GM21737 (cell line): ENCODE measurements around the gene USP17L15.
"Not testable (repeated sequence)": the region's sequence is repeated elsewhere in the genome, so short reads cannot be mapped to it uniquely, and the experiment has no call there.

ENCODE experiments used
- ATAC-seq: cut with Tn5 transposase; IDR thresholded peaks from one replicate; pipeline ENCODE4 v1.9.1; 2021; ENCODE audit warnings: mild to moderate bottlenecking, moderate library complexity; ENCODE audit not compliant: unreplicated experiment

USP17L15 gene, protein sequence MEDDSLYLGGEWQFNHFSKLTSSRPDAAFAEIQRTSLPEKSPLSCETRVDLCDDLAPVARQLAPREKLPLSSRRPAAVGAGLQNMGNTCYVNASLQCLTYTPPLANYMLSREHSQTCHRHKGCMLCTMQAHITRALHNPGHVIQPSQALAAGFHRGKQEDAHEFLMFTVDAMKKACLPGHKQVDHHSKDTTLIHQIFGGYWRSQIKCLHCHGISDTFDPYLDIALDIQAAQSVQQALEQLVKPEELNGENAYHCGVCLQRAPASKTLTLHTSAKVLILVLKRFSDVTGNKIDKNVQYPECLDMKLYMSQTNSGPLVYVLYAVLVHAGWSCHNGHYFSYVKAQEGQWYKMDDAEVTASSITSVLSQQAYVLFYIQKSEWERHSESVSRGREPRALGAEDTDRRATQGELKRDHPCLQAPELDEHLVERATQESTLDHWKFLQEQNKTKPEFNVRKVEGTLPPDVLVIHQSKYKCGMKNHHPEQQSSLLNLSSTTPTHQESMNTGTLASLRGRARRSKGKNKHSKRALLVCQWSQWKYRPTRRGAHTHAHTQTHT

DNA sequence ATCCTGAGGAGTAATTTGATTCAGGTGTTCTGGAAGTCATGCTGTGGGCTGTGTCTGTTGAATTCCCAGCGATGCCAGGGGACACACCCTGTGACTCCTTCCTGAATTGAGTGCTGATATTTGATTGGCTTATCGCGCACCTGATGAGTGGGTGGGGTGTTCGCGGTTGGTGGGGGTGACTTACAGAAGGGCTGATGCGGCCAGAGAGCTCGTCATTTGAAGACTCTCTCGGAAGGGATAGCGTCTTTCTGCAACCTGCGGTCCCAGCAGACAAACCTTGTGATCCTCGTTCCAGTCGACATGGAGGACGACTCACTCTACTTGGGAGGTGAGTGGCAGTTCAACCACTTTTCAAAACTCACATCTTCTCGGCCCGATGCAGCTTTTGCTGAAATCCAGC is at the start of gene USP17L15:
Gene USP17L15 (plus strand): TSS at position 301 of the 400 bp plus-strand sequence. CDS start 0 bp downstream, at position 301.
- ATAC-seq, result not testable (repeated sequence)

DNA sequence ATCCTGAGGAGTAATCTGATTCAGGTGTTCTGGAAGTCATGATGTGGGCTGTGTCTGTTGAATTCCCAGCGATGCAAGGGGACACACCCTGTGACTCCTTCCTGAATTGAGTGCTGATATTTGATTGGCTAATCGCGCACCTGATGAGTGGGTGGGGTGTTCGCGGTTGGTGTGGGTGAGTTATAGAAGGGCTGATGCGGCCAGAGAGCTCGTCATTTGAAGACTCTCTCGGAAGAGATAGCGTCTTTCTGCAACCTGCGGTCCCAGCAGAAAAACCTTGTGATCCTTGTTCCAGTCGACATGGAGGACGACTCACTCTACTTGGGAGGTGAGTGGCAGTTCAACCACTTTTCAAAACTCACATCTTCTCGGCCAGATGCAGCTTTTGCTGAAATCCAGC is 23.8 kb upstream of the USP17L15 start, which contains the start of gene USP17L10:
Gene USP17L10 (plus strand): TSS at position 301 of the 400 bp plus-strand sequence. CDS start 0 bp downstream, at position 301.
- not testable (repeated sequence) for ATAC-seq

DNA sequence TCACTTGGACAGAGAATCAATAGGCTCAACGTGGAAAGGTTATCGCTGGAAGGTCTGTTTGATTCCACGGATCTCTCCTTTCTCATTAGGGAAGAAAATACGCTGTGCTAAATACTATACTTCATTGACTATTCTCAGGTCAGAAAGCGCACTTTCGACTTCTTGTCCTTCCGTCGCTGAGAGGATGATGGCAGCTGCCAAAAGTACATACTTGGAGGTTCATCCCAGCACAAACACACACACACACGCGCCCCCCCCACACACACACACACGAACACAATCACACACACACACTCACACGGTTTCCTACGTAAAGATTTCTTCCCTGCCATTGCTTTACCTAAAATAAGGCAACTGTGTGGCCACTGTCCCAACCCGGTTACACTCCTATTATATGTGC is 19.5 kb upstream of the USP17L15 start:
- ATAC-seq, result not testable (repeated sequence)

DNA sequence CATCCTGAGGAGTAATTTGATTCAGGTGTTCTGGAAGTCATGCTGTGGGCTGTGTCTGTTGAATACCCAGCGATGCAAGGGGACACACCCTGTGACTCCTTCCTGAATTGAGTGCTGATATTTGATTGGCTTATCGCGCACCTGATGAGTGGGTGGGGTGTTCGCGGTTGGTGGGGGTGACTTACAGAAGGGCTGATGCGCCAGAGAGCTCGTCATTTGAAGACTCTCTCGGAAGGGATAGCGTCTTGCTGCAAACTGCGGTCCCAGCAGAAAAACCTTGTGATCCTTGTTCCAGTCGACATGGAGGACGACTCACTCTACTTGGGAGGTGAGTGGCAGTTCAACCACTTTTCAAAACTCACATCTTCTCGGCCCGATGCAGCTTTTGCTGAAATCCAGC is 19.1 kb upstream of the USP17L15 start, which contains the start of gene USP17L11:
Gene USP17L11 (plus strand): TSS at position 301 of the 400 bp plus-strand sequence. CDS start 0 bp downstream, at position 301.
- ATAC-seq, result not testable (repeated sequence)

DNA sequence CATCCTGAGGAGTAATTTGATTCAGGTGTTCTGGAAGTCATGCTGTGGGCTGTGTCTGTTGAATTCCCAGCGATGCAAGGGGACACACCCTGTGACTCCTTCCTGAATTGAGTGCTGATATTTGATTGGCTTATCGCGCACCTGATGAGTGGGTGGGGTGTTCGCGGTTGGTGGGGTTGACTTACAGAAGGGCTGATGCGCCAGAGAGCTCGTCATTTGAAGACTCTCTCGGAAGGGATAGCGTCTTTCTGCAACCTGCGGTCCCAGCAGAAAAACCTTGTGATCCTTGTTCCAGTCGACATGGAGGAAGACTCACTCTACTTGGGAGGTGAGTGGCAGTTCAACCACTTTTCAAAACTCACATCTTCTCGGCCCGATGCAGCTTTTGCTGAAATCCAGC is 14.3 kb upstream of the USP17L15 start, which contains the start of gene USP17L12:
Gene USP17L12 (plus strand): TSS at position 301 of the 400 bp plus-strand sequence. CDS start 0 bp downstream, at position 301.
- ATAC-seq, result not testable (repeated sequence)

DNA sequence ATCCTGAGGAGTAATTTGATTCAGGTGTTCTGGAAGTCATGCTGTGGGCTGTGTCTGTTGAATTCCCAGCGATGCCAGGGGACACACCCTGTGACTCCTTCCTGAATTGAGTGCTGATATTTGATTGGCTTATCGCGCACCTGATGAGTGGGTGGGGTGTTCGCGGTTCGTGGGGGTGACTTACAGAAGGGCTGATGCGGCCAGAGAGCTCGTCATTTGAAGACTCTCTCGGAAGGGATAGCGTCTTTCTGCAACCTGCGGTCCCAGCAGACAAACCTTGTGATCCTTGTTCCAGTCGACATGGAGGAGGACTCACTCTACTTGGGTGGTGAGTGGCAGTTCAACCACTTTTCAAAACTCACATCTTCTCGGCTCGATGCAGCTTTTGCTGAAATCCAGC is 9.6 kb upstream of the USP17L15 start, which contains the start of gene USP17L13:
Gene USP17L13 (plus strand): TSS at position 301 of the 400 bp plus-strand sequence. CDS start 0 bp downstream, at position 301.
- ATAC-seq, result not testable (repeated sequence)

DNA sequence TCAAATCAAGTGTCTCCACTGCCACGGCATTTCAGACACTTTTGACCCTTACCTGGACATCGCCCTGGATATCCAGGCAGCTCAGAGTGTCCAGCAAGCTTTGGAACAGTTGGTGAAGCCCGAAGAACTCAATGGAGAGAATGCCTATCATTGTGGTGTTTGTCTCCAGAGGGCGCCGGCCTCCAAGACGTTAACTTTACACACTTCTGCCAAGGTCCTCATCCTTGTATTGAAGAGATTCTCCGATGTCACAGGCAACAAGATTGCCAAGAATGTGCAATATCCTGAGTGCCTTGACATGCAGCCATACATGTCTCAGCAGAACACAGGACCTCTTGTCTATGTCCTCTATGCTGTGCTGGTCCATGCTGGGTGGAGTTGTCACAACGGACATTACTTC is 3.9 kb upstream of the USP17L15 start:
- ATAC-seq, result not testable (repeated sequence)

DNA sequence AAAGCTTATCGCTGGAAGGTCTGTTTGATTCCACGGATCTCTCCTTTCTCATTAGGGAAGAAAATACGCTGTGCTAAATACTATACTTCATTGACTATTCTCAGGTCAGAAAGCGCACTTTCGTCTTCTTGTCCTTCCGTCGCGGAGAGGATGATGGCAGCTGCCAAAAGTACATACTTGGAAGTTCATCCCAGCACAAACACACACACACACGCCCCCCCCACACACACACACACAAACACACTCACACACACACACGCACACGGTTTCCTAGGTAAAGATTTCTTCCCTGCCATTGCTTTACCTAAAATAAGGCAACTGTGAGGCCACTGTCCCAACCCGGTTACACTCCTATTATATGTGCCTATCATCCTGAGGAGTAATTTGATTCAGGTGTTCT is 4.3 kb downstream of the USP17L15 start:
- not testable (repeated sequence) for ATAC-seq

DNA sequence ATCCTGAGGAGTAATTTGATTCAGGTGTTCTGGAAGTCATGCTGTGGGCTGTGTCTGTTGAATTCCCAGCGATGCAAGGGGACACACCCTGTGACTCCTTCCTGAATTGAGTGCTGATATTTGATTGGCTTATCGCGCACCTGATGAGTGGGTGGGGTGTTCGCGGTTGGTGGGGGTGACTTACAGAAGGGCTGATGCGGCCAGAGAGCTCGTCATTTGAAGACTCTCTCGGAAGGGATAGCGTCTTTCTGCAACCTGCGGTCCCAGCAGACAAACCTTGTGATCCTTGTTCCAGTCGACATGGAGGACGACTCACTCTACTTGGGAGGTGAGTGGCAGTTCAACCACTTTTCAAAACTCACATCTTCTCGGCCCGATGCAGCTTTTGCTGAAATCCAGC is 9.4 kb downstream of the USP17L15 start, which contains the start of gene USP17L17:
Gene USP17L17 (plus strand): TSS at position 301 of the 400 bp plus-strand sequence. CDS start 0 bp downstream, at position 301.
- not testable (repeated sequence) for ATAC-seq

DNA sequence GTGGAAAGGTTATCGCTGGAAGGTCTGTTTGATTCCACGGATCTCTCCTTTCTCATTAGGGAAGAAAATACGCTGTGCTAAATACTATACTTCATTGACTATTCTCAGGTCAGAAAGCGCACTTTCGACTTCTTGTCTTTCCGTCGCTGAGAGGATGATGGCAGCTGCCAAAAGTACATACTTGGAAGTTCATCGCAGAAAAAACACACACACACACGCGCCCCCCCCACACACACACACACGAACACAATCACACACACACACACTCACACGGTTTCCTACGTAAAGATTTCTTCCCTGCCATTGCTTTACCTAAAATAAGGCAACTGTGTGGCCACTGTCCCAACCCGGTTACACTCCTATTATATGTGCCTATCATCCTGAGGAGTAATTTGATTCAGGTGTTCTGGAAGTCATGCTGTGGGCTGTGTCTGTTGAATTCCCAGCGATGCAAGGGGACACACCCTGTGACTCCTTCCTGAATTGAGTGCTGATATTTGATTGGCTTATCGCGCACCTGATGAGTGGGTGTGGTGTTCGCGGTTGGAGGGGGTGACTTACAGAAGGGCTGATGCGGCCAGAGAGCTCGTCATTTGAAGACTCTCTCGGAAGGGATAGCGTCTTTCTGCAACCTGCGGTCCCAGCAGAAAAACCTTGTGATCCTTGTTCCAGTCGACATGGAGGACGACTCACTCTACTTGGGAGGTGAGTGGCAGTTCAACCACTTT is 13.9 kb downstream of the USP17L15 start, which contains the start of gene USP17L18:
Gene USP17L18 (plus strand): TSS at position 678 of the 728 bp plus-strand sequence. CDS start 0 bp downstream, at position 678.
- not testable (repeated sequence) for ATAC-seq

DNA sequence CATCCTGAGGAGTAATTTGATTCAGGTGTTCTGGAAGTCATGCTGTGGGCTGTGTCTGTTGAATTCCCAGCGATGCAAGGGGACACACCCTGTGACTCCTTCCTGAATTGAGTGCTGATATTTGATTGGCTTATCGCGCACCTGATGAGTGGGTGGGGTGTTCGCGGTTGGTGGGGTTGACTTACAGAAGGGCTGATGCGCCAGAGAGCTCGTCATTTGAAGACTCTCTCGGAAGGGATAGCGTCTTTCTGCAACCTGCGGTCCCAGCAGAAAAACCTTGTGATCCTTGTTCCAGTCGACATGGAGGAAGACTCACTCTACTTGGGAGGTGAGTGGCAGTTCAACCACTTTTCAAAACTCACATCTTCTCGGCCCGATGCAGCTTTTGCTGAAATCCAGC is 18.9 kb downstream of the USP17L15 start, which contains the start of gene USP17L19:
Gene USP17L19 (plus strand): TSS at position 301 of the 400 bp plus-strand sequence. CDS start 0 bp downstream, at position 301.
- not testable (repeated sequence) for ATAC-seq

DNA sequence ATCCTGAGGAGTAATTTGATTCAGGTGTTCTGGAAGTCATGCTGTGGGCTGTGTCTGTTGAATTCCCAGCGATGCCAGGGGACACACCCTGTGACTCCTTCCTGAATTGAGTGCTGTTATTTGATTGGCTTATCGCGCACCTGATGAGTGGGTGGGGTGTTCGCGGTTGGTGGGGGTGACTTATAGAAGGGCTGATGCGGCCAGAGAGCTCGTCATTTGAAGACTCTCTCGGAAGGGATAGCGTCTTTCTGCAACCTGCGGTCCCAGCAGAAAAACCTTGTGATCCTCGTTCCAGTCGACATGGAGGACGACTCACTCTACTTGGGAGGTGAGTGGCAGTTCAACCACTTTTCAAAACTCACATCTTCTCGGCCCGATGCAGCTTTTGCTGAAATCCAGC is 23.6 kb downstream of the USP17L15 start, which contains the start of gene USP17L20:
Gene USP17L20 (plus strand): TSS at position 301 of the 400 bp plus-strand sequence. CDS start 0 bp downstream, at position 301.
- not testable (repeated sequence) for ATAC-seq

DNA sequence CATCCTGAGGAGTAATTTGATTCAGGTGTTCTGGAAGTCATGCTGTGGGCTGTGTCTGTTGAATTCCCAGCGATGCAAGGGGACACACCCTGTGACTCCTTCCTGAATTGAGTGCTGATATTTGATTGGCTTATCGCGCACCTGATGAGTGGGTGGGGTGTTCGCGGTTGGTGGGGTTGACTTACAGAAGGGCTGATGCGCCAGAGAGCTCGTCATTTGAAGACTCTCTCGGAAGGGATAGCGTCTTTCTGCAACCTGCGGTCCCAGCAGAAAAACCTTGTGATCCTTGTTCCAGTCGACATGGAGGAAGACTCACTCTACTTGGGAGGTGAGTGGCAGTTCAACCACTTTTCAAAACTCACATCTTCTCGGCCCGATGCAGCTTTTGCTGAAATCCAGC is 28.4 kb downstream of the USP17L15 start, which contains the start of gene USP17L21:
Gene USP17L21 (plus strand): TSS at position 301 of the 400 bp plus-strand sequence. CDS start 0 bp downstream, at position 301.
- ATAC-seq, result not testable (repeated sequence)

DNA sequence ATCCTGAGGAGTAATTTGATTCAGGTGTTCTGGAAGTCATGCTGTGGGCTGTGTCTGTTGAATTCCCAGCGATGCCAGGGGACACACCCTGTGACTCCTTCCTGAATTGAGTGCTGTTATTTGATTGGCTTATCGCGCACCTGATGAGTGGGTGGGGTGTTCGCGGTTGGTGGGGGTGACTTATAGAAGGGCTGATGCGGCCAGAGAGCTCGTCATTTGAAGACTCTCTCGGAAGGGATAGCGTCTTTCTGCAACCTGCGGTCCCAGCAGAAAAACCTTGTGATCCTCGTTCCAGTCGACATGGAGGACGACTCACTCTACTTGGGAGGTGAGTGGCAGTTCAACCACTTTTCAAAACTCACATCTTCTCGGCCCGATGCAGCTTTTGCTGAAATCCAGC is 33.1 kb downstream of the USP17L15 start, which contains the start of gene USP17L22:
Gene USP17L22 (plus strand): TSS at position 301 of the 400 bp plus-strand sequence. CDS start 0 bp downstream, at position 301.
- not testable (repeated sequence) for ATAC-seq

DNA sequence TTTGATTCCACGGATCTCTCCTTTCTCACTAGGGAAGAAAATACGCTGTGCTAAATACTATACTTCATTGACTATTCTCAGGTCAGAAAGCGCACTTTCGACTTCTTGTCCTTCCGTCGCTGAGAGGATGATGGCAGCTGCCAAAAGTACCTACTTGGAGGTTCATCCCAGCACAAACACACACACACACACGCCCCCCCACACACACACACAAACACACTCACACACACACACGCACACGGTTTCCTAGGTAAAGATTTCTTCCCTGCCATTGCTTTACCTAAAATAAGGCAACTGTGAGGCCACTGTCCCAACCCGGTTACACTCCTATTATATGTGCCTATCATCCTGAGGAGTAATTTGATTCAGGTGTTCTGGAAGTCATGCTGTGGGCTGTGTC is 37.5 kb downstream of the USP17L15 start:
- not testable (repeated sequence) for ATAC-seq
